Measurements from ENCODE around the gene EPHA2.
"Not testable (repeated sequence)": the region's sequence is repeated elsewhere in the genome, so short reads cannot be mapped to it uniquely, and the experiment has no call there.

The EPHA2 gene

DNA sequence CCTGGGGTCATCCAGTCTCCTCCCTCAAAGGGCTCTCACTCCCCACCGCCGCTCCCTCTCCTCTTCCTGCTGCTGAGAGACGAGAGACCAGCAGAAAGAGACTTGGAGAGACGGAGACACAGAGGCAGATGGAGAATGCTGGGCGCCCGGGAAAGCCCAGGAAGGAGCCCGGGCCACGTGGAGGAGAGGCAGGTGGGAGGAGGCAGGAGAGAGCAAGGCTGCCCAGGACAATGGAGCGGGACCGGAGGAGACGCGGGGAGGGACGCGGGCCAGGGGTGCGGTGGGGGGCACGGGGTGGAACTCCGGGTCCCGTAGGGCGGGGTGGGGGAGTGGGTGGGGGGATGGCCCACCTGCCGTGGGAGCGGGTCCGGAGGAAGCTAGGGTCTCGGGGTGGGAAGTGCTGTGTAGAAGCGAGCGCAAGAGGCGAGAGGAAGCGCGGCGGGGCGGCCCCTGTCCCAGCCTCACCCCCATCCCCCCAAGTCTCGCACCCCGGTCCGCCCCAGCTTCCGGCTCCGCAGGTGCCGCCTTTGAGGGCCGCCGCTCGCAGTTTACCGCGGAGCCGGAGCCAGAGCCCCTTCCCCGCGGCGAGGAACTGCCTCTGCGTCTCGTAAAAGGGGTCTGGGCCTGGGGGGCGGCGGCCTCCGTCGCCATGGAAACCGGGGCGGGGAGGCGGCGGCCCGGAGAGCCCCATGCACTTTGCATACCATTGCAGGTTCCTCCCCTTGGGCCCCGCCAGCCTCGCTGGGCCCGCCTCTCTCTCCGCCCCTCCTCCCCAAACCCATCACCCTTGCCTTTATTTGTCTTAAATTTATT is 11.7 kb upstream of the EPHA2 start:
- no peak for DNase-seq (ENCODE audit: low spot score)

DNA sequence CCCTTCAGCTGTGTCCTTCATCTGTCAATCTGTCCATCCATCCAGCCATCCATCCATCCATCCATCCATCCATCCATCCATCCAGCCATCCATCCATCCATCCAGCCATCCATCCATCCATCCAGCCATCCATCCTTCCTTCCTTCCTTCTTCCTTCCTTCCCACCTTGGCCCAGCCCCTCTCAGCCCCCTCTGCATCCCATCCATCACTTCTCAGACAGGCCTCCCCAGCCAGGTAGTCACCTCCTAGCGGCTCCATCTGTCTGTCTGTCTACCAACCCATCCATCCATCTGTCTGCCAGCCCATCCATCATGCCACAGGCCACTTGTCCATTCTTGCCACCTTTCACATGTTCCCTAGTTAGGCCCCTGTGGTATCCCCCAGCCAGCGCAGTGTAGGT is 10.2 kb upstream of the EPHA2 start:
- DNase-seq (ENCODE audit: low spot score), result no peak

DNA sequence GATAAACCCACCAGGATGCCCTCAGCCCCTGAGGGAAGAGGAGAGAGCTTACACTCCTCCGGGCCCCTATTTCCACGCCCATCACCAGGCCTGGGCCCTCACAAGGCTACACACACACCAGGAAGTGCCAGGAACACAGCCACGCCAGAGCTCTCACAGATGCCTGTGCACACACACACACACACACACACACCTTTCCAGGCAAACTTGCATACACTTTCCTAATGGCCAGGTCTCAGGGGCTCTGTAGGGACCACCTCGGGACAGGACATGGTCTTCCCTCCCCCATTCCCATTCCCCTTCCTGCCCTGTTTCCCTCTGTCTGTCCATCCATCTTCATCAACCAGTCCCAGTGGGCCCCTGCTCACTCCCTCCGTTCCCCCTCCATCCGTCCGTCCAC is 9.7 kb upstream of the EPHA2 start:
- no peak for DNase-seq (ENCODE audit: low spot score)

DNA sequence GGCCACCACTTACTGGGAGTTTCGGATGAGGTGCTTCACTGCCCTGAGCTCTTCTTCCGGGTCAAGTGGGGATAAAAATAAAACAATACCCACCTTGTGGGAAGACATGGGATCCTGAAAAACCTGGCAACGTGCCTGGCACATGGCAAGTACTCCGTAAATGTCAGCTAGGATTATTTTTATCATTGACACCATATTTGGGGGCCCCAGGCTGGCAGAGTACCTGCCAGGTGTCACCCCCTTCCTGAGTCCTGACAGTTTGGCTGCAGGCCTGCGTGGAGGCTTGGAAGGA is 9.2 kb upstream of the EPHA2 start:
- no peak for DNase-seq (ENCODE audit: low spot score)

DNA sequence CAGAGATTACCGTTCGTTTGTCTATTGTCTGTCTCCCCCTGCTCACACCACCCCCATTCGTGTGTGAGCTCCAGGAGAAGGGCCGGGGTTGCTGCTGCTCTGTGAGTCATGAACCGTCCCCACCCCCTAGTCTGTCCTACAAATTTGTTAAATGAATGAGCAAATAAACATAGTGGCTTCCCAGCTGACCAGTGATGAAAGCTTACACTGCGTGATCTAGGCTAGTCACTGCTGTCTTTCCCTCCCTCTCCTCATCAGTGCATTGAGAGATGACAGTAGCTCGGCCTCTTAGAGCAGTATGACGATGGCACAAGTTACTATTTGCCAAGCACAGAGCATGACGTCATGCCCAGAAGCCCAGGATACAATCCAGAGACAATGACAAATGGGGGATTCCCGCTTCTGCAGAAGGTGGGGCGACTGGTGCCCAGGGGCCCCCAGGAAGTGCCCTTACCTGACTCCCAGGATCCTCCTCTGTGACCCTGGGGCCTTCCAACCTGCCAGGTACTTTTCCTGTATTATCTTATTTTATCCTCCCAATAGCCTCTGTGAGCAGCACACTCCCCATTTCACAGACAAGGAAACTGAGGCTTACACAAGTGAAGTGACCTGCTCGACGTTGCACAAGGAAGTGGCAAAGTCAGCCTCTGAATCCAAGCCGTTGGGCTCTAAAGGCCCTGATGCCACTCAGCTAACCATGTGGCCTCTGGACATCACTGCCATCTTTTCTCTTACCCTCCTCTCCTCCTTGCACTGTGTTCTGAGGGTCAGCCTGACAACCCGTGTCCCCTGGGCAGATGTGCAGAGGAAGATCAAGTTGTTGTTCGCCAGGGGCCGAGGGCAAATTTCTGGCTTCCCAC is 8.6 kb upstream of the EPHA2 start:
- DNase-seq (ENCODE audit: low spot score), result peak; percentile 76

DNA sequence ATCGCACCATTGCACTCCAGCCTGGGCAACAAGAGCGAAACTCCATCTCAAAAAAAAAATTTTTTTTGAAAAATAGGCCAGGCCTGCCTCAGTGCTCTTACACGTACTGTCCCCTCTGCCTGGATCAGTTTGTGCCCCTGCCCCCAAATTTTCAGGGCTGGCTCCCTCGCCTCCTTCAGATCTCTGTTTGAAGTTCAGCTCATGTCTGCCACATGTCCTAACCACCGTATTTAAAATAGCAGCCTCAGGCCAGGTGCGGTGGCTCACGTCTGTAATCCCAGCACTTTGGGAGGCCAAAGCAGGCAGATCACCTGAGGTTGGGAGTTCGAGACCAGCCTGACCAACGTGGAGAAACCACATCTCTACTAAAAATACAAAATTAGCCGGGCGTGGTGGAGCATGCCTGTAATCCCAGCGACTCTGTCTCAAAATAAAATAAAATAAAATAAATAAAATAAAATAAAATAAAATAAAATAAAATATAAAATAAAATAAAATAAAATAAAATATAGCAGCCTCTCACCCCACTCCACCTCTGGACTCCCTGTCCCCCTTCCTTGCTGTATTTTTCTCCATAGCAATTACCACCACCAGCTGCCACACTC is 7.8 kb upstream of the EPHA2 start:
- DNase-seq (ENCODE audit: low spot score), result not testable (repeated sequence)

DNA sequence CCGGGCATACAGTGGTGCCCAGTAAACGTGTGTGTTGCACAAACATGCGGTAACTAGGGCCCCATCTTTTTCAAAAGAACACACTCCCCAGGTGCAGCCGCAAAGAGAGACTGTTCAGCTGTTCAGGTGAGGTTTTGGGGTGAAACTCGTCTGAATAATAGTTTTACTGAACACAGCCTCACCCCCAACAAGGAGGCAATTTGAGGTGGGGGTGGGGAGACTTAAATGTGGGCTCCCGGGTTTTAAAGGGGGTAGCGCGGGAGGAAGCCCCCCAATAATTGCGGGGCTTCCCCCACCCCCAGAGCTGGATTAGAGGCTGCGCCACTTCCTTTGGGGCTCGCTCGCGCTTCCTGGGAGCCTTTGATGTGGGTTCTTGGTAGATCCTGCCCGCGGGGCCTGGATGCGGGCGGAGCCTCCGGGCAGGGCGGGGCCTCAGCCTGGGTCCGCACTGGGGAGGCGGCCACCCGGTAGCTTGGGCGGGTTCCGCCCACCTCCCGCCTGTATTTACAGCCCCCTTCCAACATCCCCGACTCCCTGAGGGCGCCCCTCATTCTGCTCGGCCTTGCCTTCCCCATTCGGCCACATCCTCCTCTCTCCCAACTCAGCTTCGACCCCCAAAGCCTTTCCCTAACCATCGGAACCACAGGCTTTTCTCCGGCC is 6.4 kb upstream of the EPHA2 start:
- DNase-seq (ENCODE audit: low spot score), result peak; percentile 70

DNA sequence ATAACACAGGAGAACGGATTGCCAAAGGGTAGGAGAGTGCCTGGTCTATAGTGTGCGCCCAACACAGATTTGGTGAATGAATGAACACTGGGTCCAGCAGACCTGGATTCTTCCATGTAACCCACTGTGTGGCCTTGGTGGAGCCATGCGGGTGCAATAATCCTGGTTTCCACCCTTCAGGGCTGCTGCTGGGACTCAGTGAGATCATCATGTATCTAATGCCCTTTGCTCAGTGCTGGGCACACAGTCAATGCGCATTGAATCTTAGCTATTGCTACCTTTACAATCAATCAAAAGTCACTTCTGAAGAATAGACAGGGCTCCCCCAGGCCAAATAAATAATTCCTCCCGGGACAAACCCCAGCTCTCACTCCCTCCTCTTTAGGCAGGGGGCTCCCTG is 5.8 kb upstream of the EPHA2 start:
- no peak for DNase-seq (ENCODE audit: low spot score)

DNA sequence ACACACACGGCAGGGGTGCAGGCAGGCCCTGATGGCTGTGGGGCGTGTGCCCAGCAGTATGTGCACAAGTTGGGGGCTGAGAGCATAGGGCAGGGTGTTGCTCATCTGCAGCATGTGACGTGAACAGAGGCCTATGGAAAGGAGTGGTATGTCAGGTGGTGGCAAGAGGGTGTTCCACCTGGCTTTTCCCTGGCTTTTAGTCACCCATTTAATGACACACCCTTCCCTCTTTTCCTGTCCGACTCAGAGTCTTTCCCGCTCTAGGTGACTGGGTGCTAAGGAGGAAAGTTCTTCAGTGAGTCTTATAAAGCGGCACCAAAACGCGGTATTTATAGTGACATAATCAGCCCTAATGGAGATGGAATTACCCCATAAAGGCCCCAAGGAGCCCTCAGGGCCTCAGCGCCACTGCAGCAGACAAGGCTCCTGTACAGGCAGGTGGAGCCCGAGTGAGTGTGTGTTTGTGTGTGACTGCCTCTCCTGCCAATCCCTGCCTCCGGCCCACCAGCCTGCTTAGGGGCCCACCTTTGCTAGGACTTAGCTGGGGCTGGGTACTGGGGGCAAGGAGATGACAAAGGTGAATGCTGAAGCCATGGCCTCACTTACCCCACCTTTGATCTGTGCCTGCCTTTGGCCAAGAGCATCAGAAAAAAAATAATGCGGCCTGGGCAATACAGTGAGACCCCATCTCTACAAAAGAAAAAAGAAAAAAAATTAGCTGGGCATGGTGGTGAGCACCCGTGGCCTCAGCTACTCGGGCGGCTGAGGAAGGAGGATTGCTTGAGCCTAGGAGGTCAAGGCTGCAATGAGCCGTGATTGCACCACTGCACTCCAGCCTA is 3.3 kb upstream of the EPHA2 start:
- DNase-seq (ENCODE audit: low spot score), result peak; percentile 92

DNA sequence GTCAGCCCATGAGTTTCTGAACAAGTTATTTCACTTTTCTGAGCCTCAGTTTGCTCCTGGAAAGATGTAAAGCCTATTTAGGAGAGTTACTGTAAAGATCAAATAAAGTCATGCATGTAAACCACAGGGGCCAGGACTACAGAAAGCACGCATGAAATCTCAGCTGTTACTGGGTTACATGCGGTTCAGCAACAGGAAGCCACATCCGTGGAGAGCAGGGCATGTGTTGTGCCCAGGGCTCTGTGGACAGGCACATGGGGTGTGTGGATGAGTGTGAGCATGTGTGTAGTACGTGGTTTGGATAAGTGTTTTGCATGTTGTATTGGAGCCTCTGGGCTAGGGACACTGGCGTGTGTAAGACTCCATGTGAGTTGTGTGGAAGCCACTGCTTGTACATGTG is 2.2 kb upstream of the EPHA2 start:
- DNase-seq (ENCODE audit: low spot score), result no peak

DNA sequence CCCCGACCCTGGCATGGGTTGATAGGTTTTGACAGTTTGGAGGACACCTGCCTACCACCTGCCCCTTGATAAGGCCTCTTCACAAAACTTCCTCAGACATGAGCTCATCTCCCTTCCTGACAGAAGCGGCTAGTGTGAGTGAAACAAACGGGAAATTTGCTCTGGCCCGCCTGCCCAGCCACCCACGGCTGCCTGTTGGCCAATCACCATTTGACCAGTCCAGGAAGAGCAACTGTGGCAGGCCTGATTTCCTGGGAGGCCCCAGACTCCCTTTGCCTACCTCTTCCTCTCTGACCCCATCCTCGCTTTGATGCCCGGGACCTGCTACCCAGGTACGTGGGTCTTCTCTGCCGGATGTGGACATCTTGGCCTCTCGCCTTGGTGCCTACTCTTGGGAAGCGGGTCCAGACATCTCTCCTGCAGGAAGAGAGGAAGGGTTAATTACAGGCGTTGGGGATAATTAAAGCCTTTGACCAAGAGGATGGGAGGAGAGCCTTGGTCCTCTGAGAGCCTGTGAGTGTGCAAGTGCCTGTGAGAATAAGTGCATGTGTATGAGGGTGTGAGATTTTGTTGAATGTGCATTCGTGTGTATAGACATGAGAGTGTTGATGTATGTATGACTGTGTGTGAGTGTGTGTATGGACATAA is 1.1 kb upstream of the EPHA2 start:
- DNase-seq (ENCODE audit: low spot score), result no peak

DNA sequence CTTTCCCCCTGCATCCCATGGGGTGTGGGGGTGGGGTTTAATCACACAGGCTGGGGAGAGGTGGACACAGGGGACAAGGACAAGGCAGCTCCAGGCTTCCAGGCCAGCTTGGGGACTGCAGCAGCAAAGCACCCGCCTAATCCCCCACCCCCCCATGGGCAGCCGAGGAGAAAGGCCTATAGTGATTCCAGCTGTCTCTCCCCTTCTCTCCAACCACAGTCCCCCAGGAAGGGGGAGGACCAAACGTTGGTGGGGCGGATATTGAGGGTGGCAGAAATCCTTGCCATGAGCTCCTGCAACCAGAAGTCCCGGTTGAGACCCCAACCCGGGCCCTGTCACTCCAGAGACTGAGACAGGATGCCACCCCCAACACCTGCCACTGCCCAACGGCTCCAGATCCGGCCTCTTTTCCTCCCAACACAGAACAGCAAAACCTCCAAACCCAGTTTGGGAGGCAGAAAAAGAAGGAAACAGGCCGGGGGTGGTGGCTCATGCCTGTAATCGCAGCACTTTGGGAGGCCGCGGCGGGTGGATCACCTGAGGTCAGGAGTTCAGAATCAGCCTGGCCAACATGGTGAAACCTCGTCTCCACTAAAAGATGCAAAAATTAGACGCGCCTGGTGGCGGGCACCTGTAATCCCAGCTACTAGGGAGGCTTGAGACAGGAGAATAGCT is 1.7 kb downstream of the EPHA2 start:
- DNase-seq (ENCODE audit: low spot score), result no peak

DNA sequence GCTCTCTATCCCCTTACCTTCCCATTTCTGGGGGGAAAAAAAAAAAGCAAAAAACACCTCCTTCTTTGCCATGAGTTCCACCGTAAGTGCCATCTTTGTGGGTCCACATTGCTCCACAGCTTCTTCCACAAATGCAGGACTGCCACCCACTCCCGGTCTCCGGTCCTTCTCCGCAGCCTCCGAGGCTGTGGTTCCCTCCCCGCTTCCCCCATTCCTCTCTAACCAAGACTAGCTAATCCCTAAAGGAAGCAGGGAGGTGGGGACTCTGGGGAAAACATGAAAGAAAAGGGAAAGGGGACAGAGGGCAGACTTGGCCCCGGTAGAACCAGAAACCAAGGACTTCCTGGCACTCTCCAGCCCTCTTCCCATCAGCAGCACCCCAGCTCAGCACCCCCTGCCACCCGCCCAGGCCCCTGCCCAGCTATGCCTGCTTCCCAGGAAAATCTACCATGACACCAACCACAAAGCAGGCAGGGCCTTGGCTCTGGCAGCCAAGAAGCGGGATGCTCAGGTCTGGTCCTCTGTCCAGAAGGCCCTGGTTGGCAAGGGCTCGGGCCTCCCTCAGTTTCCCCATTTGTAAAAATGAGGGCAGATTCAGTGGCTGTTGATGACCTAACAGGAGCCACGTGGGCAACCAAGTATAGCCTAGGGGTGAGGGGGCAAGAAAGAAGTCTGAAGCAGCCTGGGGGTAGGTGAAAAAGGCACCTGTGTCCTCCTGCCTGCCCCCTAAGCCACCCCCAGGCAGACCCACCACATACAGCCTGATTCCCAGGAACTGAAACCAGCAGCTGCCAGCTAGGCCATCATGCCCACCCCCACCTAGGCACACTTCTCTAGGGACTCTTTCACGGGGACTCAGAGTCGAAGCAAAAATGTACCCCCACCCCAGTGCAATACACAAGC is 2.5 kb downstream of the EPHA2 start:
- no peak for DNase-seq (ENCODE audit: low spot score)

DNA sequence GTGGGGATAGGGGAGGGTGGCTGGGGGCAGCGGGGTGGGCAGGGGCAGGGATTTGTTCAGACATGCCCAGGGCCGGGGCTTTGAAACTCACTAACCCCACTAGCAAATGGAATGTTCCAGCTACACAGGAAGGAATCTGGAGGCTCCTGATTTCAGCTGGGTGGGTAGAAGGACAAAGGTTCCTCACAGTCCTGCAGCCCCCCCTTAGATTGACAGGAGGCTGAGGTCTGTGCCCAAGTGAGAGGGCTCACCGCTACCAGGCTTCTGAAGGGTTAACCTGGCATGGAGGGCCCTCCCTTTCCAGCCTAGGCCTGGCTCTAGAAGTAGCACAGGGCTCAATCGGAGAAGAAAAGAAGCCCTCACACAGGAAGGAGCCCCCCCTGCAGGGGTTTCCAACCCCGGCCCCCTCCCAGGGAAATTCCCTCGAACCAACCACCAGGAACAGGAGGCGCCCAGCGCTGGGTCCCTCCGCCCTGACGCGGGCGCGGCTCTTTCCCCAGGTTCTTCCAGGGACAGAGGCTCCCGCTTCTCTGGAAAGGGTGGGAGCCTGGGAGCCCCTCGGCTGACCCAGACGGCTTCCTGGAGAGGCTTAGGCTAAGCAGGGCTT is 3.3 kb downstream of the EPHA2 start:
- DNase-seq (ENCODE audit: low spot score), result no peak

DNA sequence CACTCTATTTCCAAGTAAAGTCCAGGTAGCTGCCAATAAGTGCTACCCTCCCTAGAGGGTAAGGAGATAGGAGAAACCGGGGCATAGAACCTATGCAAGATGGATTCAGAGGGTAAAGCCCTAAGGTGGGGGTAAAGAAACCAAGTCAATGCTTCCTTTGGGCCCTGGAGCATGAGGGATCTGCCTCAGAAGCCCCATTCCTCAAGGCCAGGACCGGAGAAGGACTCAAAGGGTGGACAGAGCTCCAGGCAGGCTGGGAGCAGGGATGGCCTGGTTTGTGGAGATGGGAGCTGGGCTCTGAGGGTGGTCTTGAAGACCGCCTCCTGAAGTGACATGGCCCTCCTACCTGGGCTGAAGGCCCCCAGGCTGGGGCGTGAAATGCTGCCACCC is 3.9 kb downstream of the EPHA2 start:
- DNase-seq (ENCODE audit: low spot score), result no peak

DNA sequence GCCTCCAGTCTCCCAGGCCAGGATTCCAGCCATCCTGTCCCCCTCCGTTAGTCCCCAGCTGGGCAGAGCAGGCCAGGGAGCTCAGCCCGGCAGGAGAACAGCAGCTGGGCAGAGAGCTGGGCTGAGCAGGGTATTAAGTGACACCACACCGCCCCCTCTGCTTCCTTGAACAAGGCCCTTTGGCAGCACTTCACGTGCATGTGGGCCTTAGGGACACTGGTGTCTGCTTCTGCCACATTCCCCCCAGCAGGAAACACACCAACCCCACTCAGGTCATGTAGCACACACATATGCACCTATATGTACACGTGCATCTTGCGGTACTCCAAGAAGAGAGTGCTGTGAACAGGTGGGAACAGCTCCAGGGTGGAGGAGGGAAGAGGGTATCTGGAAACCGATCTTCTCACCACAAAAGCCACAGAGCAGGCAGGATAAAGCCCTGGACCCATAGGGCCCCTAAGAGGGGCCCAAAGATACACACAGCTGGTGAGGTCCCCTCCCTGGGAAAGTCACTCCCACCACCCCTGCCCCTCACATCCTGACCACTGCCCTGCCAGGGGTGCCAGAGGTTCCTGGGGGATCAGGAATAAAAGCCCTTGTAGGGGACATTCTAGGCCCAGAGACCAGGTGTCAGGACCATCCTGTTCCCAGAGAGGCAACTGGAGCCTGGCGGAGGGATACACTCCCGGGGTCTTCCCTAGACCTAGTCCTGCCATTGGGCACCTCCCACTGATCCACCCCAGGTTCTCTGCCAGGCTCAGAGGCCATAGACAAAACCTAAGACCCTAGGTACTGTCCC is 4.5 kb downstream of the EPHA2 start:
- no peak for DNase-seq (ENCODE audit: low spot score)

DNA sequence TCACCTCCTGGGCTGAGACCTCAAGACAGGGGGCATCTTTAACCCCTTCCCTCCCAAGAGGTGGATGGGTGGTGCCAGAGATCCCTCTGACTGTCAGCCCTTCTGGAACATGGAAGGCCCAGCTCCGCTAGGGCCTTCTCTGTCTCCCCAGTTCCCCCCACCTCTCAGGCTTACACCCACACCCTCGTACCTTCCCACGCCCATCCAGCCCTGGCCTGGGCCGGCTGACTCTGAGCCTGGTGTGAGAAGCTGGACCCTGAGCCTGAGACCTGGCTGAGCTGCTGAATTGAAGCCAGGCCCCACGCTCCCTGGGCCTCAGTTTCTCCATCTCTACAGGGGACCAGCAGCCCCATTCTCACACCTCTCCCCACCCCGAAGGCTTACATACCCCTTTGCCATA is 5.4 kb downstream of the EPHA2 start:
- DNase-seq (ENCODE audit: low spot score), result no peak
